Tibial artery (tissue), 4 donors: Measurements from ENCODE around the gene OTUD5.

Experiments
- DNase-seq, 2 donors: peaks; one replicate each; pipeline ENCODE4 v3.0.0-alpha.2; 2019
- H3K27ac ChIP-seq, 2 donors: fragments of 200-600 bp; sonication (generic) in 1 of 2; 1 replicate in 1 of 2; 2 replicates in 1 of 2; pipeline ENCODE4 v1.5.1; 2018 to 2019; ENCODE audit warnings: mild to moderate bottlenecking in 1 of 2
- H3K27me3 ChIP-seq, 2 donors: fragments of 200-600 bp; sonication (generic) in 1 of 2; one replicate each; pipeline versions ENCODE4 v1.5.1 to v1.6.0; 2016 to 2019
- H3K36me3 ChIP-seq, 3 donors: fragments of 200-600 bp; sonication (generic) in 2 of 3; one replicate each; pipeline ENCODE4 v1.5.1; 2016 to 2019; ENCODE audit warnings: mild to moderate bottlenecking in 2 of 3
- H3K4me1 ChIP-seq, 4 donors: fragments of 200-600 bp; sonication (generic) in 2 of 4; 1 replicate in 3 of 4; 2 replicates in 1 of 4; pipeline ENCODE4 v1.5.1; 2016 to 2019
- H3K4me3 ChIP-seq, 2 donors: fragments of 200-600 bp; sonication (generic) in 1 of 2; 1 replicate in 1 of 2; 2 replicates in 1 of 2; pipeline ENCODE4 v1.5.1; 2018 to 2019; ENCODE audit warnings: mild to moderate bottlenecking in 2 of 2
- H3K9me3 ChIP-seq, 3 donors: fragments of 200-600 bp; sonication (generic) in 1 of 3; one replicate each; pipeline ENCODE4 v1.5.1; 2016 to 2019
- CTCF ChIP-seq, 2 experiments: fragments of 200-600 bp in 1 of 2; fragments of 450-650 bp in 1 of 2; IDR thresholded peaks; one replicate each; pipeline ENCODE4 v1.5.1; 2017 to 2019; ENCODE audit warnings: antibody characterized with exemption in 2 of 2, mild to moderate bottlenecking in 1 of 2, moderate library complexity in 1 of 2
- intact Hi-C: fragments of 100-400 bp; cut with DNase I; formaldehyde crosslinking; loops from one replicate; pipeline ENCODE4 v1.15.0; 2023; ENCODE audit warnings: low total_unique reads

OTUD5 gene

GRCh38 chrX:48966796-48967579, 9.6 kb upstream of the OTUD5 start:
- H3K4me1 ChIP-seq, result peaks cover 0 to 6% (median 0%) of the 10 kb centered on the region in 4 donors
- DNase-seq, result no peak
- H3K27ac ChIP-seq, result no peak overlapping the region
- no peaks in the 10 kb centered on the region for H3K9me3 ChIP-seq
- no peaks in the 10 kb centered on the region for H3K27me3 ChIP-seq
- H3K4me3 ChIP-seq, result no peak overlapping the region
- intact Hi-C loops, result no loop called here
- TF ChIP-seq CTCF (IDR thresholded peaks at IDR 0.05), result no peak
- H3K36me3 ChIP-seq, result peaks cover 0 to 4% (median 0%) of the 10 kb centered on the region in 3 donors

GRCh38 chrX:48965959-48966358, 8.6 kb upstream of the OTUD5 start:
- no peak overlapping the region for H3K4me3 ChIP-seq
- H3K36me3 ChIP-seq, result peaks cover 0 to 4% (median 0%) of the 10 kb centered on the region in 3 donors
- no peak overlapping the region for H3K27ac ChIP-seq
- no peaks in the 10 kb centered on the region for H3K9me3 ChIP-seq
- TF ChIP-seq CTCF (IDR thresholded peaks at IDR 0.05), result no peak
- intact Hi-C loops, result no loop called here
- no peaks in the 10 kb centered on the region for H3K4me1 ChIP-seq
- no peak for DNase-seq
- H3K27me3 ChIP-seq, result no peaks in the 10 kb centered on the region

- no peak overlapping the region for H3K27ac ChIP-seq
- H3K9me3 ChIP-seq, result no peaks in the 10 kb centered on the region
- peaks cover 0 to 4% (median 0%) of the 10 kb centered on the region in 3 donors for H3K36me3 ChIP-seq
- peaks cover 0 to 5% (median 3%) of the 10 kb centered on the region in 4 donors for H3K4me1 ChIP-seq
- intact Hi-C loops, result no loop called here
- no peak overlapping the region for H3K4me3 ChIP-seq
- TF ChIP-seq CTCF (IDR thresholded peaks at IDR 0.05), result no peak
- no peaks in the 10 kb centered on the region for H3K27me3 ChIP-seq
- DNase-seq, result peak in 1 of 2 donors; percentile 29
Observed at GRCh38 chrX:48961585-48962091, 4.2 kb upstream of the OTUD5 start.

GRCh38 chrX:48960291-48960690, 2.9 kb upstream of the OTUD5 start:
- Histone ChIP-seq H3K27ac (peak overlapping the region in 1 of 2 donors; percentile 89), H3K4me3 (no peak overlapping the region), H3K36me3 (no peaks in the 10 kb centered on the region), H3K27me3 (no peaks in the 10 kb centered on the region), H3K9me3 (no peaks in the 10 kb centered on the region), H3K4me1 (peaks cover 0 to 18% (median 9%) of the 10 kb centered on the region in 4 donors)
- intact Hi-C loops, result no loop called here
- peak in 1 of 2 donors; percentile 34 for DNase-seq
- TF ChIP-seq CTCF (IDR thresholded peaks at IDR 0.05), result no peak

GRCh38 chrX:48958635-48959094, 1.3 kb upstream of the OTUD5 start:
- Histone ChIP-seq H3K36me3 (no peaks in the 10 kb centered on the region), H3K27me3 (no peaks in the 10 kb centered on the region), H3K4me3 (peak overlapping the region; percentile 79), H3K9me3 (no peaks in the 10 kb centered on the region), H3K4me1 (peaks cover 0 to 34% (median 10%) of the 10 kb centered on the region in 4 donors), H3K27ac (peak overlapping the region; percentile 88 to 89)
- peak; percentile 42 to 76 for DNase-seq
- no peak for TF ChIP-seq CTCF (IDR thresholded peaks at IDR 0.05)
- intact Hi-C loops, result no loop called here
